Stimulated activated CD4-positive, alpha-beta T cell treated with anti-CD3 and anti-CD28 coated beads, Interleukin-1b, Interleukin-23, amount 100 ng/mL, for 48 hours (primary cell): ENCODE measurements around the gene SEPTIN12.

Experiments used
- DNase-seq: peaks from one replicate; pipeline ENCODE4 v3.0.0-alpha.2; 2020

SEPTIN12 gene, protein sequence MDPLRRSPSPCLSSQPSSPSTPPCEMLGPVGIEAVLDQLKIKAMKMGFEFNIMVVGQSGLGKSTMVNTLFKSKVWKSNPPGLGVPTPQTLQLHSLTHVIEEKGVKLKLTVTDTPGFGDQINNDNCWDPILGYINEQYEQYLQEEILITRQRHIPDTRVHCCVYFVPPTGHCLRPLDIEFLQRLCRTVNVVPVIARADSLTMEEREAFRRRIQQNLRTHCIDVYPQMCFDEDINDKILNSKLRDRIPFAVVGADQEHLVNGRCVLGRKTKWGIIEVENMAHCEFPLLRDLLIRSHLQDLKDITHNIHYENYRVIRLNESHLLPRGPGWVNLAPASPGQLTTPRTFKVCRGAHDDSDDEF

DNA sequence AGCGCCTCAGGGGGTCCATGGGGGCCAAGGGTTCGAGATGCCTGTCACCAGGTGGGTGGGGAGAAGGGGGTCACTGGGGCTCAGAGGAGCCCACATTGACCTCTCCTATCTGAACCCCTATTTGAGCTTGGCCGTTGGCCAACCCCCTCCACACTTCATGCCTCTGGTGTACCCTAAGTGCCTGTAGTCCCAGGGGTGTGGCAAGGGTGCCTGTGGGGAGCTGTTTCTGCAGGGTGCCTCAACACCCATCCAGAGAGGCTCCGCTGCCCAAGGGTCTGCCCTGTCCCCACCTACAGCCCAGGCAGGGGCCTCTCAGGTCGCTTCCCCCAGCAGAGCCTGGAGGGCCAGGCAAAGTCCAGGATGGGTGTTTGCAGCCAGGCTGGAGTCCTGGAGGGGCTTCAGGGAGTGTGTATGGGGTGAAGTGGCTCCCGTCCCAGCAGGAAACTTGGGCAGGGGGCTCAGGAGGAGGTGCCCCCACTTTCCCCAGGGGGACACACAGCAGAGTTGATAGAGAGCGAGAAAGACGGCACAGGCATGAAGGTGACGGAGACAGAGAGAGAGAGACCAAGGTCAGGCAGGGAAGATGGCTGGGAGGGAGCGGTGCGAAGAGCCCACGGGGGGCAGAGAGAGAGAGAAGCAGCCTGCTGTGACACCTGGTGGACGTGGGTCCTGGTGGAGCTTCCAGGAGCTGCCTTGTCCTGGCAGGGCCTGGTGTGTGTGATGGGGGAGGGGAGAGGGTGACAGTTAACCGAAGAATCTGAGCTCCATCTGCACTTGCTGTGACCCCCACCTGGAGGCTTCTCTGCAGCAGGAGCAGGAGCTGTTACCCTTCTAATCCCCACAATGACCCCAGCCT, at the start of gene SEPTIN12:
Gene SEPTIN12, minus strand, starts transcription at position 719 of the 856 bp plus-strand sequence. Its CDS starts 700 bp downstream, at position 19.
- no peak for DNase-seq

DNA sequence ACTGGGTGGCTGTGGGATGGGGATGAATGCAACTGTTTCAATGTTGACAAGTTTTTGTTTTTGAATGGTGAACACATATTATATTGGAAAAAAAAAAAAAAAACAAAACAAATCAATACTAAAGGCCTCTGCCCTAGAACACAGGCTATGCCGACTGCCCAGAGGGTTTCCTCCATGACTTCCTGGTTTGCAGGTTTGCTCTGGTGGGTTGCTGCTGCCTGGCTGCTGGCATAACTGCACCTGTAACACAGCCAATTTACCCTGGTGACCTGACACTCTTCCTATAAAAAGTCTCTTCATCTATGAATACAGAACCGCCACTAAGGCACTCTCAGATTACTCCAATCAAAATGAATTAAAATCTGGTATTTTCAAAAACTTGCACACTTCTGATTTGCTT, 48.6 kb upstream of the SEPTIN12 start:
- DNase-seq, result no peak

DNA sequence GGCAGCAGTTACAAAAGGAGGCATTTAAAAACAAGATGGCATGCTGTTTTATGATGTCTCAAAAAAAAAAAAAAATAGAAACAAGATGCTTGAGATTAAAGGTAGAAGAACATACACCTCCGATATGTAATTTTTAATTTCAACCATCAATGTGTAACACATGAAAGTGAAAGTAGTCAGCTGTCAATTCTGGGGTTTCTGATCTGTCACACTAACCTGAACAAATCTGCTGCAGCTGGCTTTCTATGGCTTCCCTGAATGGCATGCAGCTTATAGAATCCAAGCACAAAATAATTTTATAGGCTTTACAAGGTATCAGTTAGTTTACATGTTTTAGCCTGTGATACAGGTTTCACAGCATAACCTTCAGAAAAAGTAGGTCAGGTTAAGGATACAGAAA, 45.4 kb upstream of the SEPTIN12 start:
- no peak for DNase-seq

DNA sequence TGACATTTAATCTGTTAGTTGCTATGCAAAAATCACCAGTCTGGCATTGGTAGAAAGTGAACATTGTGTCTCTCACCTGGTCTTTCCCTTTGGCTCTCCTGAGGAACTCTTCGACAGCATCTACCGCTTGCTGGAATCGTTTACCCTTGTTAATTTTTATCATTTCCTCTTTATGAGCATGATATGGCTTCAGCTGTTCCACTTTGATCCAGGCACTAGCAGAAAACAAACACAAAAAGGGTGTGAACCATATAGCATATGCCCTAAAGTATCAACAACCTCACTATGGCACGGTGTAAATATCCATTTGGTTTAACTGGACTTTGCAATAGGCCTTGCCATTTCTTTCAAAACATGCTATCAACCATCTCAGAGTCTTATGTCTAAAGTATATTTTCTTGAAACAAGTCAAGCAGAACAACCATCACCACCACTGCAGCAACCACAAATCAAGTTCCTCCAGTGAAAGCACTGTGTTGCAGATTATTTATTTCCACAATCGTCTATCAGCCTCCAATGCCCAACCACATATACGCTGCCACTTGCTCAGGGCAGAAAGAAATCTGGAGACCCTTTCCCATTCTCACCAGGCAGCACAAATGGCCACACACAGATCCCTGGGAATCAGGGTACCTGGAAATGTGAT, 44.7 kb upstream of the SEPTIN12 start:
- DNase-seq, result no peak

DNA sequence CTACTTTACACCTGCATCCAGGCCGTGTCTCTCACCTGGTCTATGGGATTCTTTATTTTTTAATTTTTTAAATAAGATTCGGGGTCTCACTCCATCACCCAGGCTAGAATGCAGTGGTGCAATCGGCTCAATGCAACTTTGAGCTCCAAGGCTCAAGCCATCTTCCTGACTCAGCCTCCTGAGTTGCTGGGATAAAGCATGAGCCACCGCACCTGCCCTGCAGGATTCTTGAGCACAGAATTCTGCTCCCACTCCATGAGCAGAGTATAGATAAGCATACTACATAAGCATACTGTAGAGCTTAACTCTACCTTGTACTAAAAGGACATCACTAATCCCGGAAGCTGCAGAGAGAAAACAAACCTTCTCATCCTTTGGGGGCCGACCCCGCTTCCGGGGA, 43.5 kb upstream of the SEPTIN12 start:
- no peak for DNase-seq

DNA sequence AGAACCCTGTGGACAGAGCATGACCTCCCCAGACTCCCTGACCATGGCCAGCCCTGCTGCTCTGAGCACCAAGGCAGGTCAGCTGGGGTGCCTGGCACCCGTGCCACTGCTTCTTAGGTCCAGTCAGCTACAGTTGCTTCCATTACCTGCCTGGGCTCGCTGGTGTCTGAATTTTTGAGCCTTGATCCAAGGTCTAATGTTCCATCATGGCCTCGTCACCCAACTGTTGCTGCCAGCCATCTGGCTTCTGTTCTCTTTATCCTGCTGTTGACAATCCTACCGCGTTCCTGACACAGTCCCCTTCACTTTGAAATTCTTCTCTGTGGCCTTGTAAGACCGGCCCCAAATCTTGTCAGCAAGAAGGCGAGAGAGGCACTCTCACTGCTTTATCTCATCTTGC, 42.3 kb upstream of the SEPTIN12 start:
- no peak for DNase-seq

DNA sequence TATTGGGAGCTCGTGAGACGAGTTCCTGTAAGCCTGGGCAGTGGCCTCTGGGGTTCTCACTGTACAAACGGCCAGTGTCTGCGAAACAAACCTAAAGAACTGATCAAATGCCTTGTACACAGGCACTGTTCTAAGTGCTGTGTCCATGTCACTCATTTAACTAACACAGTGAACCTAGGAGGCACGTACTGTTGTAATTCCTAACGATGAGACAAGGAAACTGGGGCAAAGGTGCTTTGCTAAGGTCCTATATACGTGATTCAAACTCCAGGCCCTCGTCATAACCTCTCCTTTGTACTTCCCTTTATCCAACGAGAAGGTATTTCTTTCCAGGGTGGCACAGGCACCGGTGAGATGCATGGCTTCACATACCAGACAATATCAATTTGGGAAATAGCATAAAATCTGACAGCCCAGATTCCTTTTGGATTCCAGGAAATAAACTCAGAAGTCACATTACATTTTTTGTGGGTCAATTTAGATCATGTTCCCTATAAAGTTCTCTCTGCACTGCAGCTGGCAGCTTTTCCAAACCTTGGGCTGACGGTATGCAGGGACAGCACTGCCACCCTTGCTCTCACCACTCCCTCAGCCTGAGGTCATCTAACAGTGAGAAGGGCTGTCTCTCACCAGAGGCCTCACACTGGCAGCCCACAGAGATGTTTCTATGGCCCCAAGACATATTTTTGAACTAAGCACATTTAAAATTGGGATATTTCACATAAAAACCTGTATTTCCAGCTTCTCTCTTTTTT, 40.6 kb upstream of the SEPTIN12 start:
- no peak for DNase-seq

DNA sequence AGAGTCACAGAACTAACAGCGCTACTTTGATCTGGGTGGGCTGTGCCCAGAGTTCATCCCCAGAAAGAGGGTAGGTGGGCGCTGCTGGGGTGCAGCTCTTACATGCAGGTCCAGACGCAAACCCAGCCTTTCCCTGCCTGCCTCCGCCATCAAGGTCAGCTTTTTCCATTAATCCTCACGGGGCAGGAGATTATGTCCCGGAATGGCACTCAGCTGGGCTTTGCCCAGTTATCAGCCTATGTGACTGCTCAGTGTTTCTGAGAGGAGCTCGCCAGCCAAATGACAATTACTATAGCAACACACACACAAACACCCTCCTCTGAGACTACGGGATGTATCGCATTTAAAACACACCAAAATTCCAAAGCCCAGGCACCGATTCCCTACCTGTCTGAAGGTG, 38.8 kb upstream of the SEPTIN12 start:
- DNase-seq, result no peak

DNA sequence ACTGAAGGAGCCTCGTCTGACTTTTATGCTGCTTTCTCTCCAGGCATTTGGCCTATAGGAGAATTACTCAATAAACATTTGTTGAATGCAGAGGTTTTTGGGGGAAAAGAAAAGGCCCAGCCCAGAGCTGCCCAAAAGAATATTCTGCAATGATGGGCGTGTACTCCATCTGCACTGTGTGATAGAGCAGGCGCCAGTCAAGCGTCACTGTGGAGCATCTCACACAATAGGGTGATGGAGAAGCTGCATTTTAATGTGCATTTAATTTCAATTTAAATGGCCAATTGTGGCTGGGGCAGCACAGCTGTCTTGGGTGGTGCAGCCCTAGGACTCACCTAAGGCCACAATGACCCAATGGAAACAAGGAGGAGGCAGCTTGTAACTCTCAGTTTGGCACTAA, 38.4 kb upstream of the SEPTIN12 start:
- DNase-seq, result no peak

DNA sequence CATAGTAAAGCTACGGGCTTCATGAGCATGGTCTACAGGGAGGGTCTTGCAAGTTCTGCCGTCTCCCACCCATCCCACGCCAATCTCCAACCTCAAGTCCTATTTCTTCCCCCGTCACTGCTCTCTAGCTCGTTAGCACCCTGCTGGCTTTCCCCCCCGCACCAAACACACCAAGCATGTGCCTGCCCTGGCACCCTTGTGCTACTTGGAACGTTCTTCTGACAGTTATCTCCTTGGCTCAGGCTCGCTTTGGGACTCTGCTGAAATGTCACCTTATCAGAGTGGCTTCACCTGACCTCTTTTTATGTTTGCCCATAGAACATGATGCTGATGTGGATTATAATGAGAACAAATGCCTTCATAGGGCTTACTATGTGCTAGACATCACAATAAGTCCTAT, 37.1 kb upstream of the SEPTIN12 start:
- no peak for DNase-seq

DNA sequence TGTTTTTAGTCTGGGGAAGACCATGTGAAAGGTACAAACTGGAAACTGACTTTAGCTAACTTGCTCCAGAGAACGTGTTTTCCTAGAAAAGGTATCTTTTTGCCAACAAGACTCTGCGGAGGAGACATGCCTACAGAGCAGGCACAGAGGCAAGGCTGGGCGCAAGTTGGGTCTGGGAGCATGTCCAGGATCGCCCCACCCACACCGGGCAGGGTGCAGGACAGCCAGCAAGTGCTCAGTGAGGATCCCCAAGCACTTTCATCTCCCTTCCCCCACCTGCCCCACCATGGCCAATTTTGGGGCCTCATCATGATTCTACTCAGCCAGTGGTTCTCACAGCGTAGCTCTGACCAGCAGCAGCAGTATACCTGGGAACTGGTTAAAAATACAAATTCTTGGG, 32.5 kb upstream of the SEPTIN12 start:
- DNase-seq, result no peak

DNA sequence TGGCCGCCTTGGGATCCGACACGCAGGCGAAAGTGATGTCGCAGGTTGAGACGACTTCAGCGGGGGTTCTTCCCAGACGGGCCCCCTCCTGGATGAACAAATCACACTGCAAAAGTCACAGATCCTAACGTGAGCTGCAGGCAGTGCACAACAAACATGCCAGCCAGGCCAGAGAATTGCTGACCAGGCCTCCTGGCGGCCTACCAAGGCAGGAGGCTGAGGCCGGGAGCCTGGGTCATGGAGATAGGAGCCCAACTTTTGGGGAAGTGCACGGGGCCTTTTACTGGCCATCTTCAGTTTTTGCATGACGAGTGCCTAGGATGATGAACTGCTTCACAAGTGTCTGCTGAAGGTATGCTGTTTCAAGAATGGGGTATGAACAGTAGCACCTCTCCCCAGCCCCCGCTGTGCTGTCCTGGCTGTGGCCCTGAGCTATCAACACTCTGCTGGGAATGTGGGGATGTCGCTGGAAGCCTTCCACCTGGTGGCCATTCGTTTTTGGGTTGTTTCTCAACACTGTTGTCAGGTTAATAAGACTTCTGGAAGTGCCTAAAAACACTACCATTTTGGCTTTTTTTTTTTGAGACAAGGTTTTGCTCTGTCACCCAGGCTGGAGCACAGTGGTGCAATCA, 26.5 kb upstream of the SEPTIN12 start:
- DNase-seq, result no peak

DNA sequence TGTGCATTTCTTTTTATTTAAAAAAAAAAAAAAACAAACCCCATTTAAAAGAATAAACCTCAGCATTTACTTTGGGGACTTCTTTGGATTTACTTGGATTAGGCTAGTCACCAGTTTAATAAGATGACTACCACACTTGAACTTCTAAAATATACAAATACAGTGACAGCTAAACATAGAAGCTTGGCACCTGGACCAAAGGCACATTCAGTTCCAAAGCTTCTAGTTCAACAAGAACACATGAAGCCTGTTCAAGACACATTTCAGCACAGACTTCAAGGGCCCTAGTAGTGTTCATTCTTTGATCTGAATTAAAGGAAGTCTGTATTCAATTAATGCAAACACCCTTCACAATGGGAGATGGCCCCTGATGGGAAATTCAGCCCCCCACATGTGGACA, 25.9 kb upstream of the SEPTIN12 start:
- DNase-seq, result no peak

DNA sequence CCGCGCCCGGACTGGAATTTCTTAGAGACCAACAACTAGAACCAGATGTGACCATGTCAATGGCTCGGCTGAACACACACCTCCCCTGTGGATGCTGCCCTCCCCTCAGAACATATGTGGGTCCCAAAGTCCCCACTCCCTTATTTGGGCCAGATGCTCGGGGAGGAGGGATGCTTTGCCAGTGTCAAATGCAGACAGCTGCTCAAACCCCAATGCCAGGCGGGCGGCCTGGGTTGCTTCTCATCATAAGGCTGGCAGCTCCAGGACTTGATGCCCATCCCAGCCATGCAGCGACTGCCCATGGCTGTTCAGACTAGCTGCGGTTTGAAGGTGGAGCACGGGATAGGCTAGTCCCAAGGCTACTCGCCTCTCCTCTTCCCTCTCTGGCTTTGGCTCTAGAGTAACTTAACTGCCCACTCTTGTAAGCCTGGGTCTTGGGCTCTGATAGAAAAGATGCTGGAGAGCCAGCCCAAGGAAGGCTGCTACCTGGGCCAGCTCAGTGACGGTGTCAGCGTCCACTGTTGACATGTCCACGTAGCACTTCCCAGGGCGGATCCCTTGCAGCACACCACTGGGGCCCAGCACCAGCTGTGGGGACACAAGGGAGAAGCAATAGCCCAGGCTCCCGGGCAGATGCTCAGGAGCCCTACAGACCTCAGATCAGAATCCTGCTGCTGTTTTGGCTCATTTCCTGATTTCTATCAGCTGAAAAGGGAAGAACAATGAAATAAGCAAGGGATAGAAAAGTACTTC, 25.3 kb upstream of the SEPTIN12 start:
- no peak for DNase-seq

DNA sequence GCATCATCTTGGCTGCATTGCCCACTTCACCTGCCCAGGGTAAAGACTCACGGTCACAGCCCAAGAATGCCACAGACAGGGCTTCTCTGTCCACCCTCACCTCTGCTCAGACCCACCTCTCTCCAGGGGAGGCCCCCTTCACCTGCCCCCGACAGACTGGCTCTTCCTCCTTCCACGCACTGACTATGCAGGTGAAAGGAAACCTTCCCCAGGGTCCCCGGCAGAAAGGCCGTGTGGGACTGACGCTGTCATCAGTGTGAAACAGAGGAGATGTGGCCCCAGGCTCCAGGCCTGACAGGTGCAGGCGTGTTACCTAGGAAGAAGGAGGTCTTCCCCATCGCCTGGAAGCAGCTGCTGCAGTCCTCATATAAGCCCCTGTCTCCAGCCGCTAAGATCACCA, 23.6 kb upstream of the SEPTIN12 start:
- no peak for DNase-seq

DNA sequence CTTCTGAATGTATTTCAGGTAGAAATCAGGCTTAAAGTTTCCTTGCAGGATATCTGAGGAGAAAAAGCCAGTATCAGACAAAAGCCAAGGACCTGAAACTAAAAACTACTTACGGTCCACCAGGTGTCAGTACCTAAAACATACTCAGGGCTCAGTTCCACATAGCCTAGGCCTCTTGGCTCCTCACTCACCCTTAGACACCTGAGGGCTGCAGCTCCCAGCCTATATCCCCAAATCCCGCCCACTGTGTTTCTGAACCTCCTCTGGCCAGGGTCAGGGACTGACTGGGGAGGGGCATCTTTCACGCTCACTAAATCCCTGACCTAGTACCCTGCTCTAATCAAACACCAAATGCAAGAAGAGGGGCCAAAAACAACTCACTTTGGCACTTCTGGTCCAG, 23.1 kb upstream of the SEPTIN12 start:
- no peak for DNase-seq

DNA sequence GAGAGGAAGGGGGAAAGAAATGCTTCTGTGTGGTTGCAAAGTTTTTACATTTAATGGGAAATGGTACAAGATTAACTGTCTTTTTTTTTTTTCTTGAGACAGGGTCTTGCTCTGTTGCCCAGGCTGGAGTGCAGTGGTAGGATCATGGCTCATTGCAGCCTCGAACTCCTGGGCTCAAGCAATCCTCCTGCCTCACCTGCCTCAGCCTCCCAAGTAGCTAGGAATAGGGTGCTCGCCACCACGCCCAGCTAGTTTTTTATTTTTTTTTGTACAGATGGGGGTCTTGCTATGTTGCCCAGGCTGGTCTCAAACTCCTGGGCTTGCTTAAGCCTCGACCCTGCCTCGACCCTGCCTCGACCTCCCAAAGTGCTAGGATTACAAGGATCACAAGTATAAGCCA, 18.1 kb upstream of the SEPTIN12 start:
- no peak for DNase-seq

DNA sequence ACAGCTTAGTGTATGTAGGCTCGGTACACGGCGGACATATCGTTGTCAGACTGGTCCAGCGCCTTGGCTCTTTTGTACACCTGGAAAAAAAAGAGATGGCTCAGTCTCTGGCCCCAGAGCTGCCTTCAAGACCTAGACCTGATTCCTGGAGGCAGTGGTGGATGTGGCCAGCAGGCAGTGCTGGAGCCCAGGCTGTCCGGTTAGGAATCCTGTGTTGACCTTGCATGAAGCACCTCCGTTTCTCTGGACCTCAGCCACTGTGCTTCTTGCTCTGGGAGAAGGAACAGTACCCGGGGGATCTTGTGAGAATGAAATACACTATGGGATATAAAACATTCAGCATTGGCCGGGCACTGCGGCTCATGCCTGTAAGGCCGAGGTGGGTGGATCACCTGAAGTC, 17.1 kb upstream of the SEPTIN12 start:
- DNase-seq, result no peak

DNA sequence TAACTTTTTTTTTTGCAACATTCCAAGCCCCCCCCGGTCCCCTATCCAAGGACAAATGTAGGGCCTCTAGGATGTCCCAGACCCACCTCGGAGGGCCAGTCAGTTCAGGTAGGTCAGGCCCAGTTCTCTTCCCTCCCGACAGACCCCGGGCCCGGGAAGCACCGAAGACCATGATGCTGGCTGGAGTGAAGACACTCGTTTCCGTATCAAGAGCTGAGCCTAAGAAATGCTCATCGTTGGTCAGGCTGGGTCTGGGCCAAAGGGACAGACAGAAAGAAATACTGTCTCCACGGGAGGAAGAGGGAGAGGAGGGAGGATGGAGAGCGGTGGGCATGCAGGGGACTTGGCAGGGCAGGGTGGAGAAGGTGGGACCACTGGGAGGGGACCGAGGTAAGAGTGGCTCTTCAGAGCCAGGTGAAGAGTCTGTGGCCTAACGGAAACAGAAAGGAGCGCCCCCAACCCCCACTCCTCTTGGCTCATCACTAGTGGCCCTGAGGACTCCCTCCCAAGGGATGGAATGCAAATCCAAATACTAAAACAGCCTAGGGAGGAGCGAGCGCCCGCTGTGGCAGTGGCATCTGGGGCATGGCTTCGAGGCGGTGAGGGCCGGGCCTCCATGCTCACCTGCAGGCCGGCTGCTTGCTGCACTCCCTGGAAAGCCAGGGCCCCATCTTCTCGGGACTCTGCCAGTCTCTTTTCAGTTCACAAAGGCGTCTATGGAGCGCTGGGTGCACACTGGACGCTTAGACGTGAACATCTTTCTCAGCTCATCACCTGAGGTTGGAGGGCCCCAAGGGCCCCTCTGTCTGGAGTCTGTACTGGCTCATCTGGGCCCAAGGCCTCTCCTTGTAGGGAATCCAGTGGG, 16.0 kb upstream of the SEPTIN12 start:
- no peak for DNase-seq

DNA sequence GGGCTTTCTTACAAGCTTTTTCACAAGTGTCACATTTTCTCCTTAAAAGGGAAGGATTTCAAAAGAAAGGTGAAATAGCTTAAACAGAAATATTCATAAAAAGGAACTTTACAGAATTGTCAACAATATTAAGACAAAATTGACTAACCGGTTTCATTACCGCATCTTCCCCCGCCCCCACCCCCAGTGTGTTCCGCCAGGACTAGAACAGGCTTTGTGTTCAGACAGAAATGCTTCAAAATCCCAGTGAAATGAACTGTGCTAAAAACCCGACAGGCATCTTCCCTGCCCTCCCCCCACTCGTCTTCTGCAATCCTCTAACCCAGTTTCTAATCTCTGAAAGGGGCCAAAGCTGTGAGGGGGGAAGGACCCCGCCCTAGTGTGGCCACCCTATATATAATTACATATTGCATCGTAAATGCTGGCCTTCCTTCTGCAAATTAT, 15.3 kb upstream of the SEPTIN12 start:
- no peak for DNase-seq
